CD14-positive monocyte (primary cell): ENCODE results near the gene TRPM7. TPM values are rescaled to one million over a fixed set of nuclear protein-coding genes. Genes with fewer than 3 reads are reported as not detected.
A peak's percentile ranks its signal among the peaks of the same experiment; 100 is the strongest.

Experiments used
- DNase-seq, 3 donors: peaks; one replicate each; pipeline ENCODE4 v3.0.0-alpha.2; 2011 to 2022
- H2AFZ ChIP-seq: 2 replicates; pipeline ENCODE4 v1.6.0; 2012; ENCODE audit warnings: mild to moderate bottlenecking, low read depth, low read length, inconsistent platforms; ENCODE audit not compliant: insufficient read depth, poor library complexity, severe bottlenecking
- H3K27ac ChIP-seq, 2 donors: 1 replicate in 1 of 2; 2 replicates in 1 of 2; pipeline ENCODE4 v1.5.1; 2012 to 2013; ENCODE audit warnings: low read length in 2 of 2, control low read depth in 1 of 2, inconsistent platforms in 1 of 2, low read depth in 1 of 2, mild to moderate bottlenecking in 1 of 2
- H3K27me3 ChIP-seq, 2 donors: one replicate each; pipeline versions ENCODE4 v1.6.0 to v1.6.1; 2011 to 2013; ENCODE audit warnings: low read length in 2 of 2; ENCODE audit not compliant: control insufficient read depth in 2 of 2, insufficient read depth in 2 of 2
- H3K36me3 ChIP-seq, 2 donors: replicated peaks in 1 of 2; 1 replicate in 1 of 2; 2 replicates in 1 of 2; pipeline versions ENCODE4 v1.5.1 to v1.6.1; 2012 to 2013; ENCODE audit warnings: low read length in 2 of 2, control low read depth in 1 of 2, inconsistent platforms in 1 of 2, mild to moderate bottlenecking in 1 of 2; ENCODE audit not compliant: insufficient read depth in 2 of 2, control insufficient read depth in 1 of 2
- H3K4me1 ChIP-seq, 2 donors: 1 replicate in 1 of 2; 2 replicates in 1 of 2; pipeline versions ENCODE4 v1.5.1 to v1.6.1; 2012 to 2013; ENCODE audit warnings: low read length in 2 of 2, control low read depth in 1 of 2, inconsistent platforms in 1 of 2, mild to moderate bottlenecking in 1 of 2, moderate library complexity in 1 of 2; ENCODE audit not compliant: insufficient read depth in 2 of 2, control insufficient read depth in 1 of 2
- H3K4me2 ChIP-seq: replicated peaks from 2 replicates; pipeline ENCODE3; 2012; ENCODE audit warnings: low read length, moderate library complexity, mild to moderate bottlenecking; ENCODE audit not compliant: poor library complexity, severe bottlenecking; ENCODE audit errors: extremely low read depth
- H3K4me3 ChIP-seq, 3 experiments: fragments of 200-600 bp in 1 of 3; sonication (generic) in 1 of 3; replicated peaks in 1 of 3; 1 replicate in 2 of 3; 2 replicates in 1 of 3; pipeline ENCODE4 v1.5.1; 2011 to 2013; ENCODE audit warnings: low read length in 3 of 3, mild to moderate bottlenecking in 3 of 3, control low read depth in 2 of 3, low read depth in 2 of 3, inconsistent platforms in 1 of 3, moderate library complexity in 1 of 3
- H3K79me2 ChIP-seq: 2 replicates; pipeline ENCODE4 v1.6.0; 2012; ENCODE audit warnings: mild to moderate bottlenecking, control low read depth, inconsistent platforms, low read length, moderate library complexity; ENCODE audit not compliant: insufficient read depth
- H3K9ac ChIP-seq: 2 replicates; pipeline ENCODE4 v1.6.0; 2017; ENCODE audit warnings: low read length, mild to moderate bottlenecking; ENCODE audit not compliant: insufficient read depth, poor library complexity, severe bottlenecking
- H3K9me3 ChIP-seq, 2 donors: replicated peaks in 1 of 2; 1 replicate in 1 of 2; 2 replicates in 1 of 2; pipeline versions ENCODE4 v1.5.1 to v1.6.1; 2012 to 2013; ENCODE audit warnings: low read length in 2 of 2, control low read depth in 1 of 2; ENCODE audit not compliant: control insufficient read depth in 1 of 2, insufficient read depth in 1 of 2
- H4K20me1 ChIP-seq: 2 replicates; pipeline ENCODE4 v1.6.0; 2012; ENCODE audit warnings: mild to moderate bottlenecking, low read length, control low read depth, moderate library complexity; ENCODE audit not compliant: insufficient read depth
- H3K27ac Mint-ChIP-seq, 7 donors: one replicate each; pipeline ENCODE4 v1.8.0; 2020; ENCODE audit warnings: mild to moderate bottlenecking in 7 of 7, mixed read lengths in 7 of 7, moderate library complexity in 6 of 7, inconsistent platforms in 2 of 7
- H3K27me3 Mint-ChIP-seq, 3 donors: one replicate each; pipeline ENCODE4 v1.8.0; 2021 to 2022; ENCODE audit warnings: low read depth in 3 of 3, mild to moderate bottlenecking in 3 of 3, mixed read lengths in 3 of 3, moderate library complexity in 3 of 3, inconsistent platforms in 1 of 3
- H3K36me3 Mint-ChIP-seq, 2 donors: one replicate each; pipeline ENCODE4 v1.8.0; 2020; ENCODE audit warnings: mixed read lengths in 2 of 2, inconsistent platforms in 1 of 2, mild to moderate bottlenecking in 1 of 2
- H3K4me1 Mint-ChIP-seq: one replicate; pipeline ENCODE4 v1.8.0; 2020; ENCODE audit warnings: mild to moderate bottlenecking, mixed read lengths
- H3K4me3 Mint-ChIP-seq, 2 donors: one replicate each; pipeline ENCODE4 v1.8.0; 2020; ENCODE audit warnings: mild to moderate bottlenecking in 2 of 2, mixed read lengths in 2 of 2, moderate library complexity in 1 of 2
- H3K9me3 Mint-ChIP-seq, 7 donors: one replicate each; pipeline ENCODE4 v1.8.0; 2020 to 2022; ENCODE audit warnings: mixed read lengths in 7 of 7, mild to moderate bottlenecking in 6 of 7, moderate library complexity in 6 of 7, inconsistent platforms in 2 of 7
- WGBS: methylation state at CpG from one replicate; pipeline ENCODE4 v1.1.5; 2013; ENCODE audit warnings: missing lambda C conversion rate; ENCODE audit not compliant: insufficient coverage; 5-methylcytosine and 5-hydroxymethylcytosine counted together
- intact Hi-C, 2 donors: fragments of 100-400 bp; cut with micrococcal nuclease; formaldehyde crosslinking; loops; one replicate each; pipeline versions ENCODE4 v1.15.0 to v1.15.1; 2023
- polyA plus RNA-seq, 3 donors: library from polyadenylated mRNA; depleted of rRNA in 1 of 3; unstranded in 2 of 3; stranded (reverse) in 1 of 3; fragments of 300-500 nt in 2 of 3; fragments of >200 nt in 1 of 3; fragmentation: Illumina TruSeq in 2 of 3; gene quantifications; 1 replicate in 2 of 3; 2 replicates in 1 of 3; pipeline ENCODE4 v1.2.3, GENCODE V29; 2012 to 2021
- TF ChIP-seq, protein P1 (sequence below): fragments of 200-600 bp; IDR thresholded peaks from one replicate; pipeline ENCODE4 v1.8.0; 2022; ENCODE audit warnings: antibody characterized with exemption, mild to moderate bottlenecking

The TRPM7 gene
- polyA plus RNA-seq, 3 donors, result 5.5 to 22.4 (median 8.1) TPM

DNA sequence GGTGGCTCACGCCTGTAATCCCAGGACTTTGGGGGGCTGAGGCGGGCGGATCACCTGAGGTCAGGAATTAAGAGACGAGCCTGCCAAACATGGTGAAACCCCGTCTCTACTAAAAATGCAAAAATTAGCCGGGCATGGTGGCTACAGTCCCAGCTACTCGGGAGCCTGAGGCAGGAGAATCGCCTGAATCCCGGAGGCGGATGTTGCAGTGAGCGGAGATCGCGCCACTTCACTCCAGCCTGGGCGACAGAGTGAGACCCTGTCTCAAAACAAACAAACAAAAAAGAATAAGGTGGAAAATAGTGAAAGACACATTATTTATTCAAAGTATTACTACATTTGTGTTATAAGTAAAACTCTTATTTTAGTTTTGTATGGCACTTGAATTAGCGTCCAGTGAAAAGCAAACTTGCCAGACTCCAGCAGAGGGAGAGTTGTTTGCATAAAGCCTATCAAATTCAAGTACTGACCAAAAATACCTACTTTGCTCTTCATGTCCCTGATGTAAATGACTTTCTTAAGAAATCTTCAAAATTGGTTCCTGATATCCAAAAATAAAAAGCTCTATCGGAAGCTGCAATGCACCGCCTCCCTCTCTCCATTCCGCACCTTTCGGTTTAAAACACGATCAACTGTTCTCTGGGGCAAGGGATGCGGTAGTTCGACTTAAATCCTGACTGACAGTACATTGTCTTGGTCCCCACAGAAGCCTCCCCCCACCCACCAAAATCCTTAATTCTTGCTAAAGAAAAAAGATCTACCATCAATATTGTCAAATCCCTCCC is 1.2 kb downstream of the TRPM7 start:
- no peak for DNase-seq
- Mint-ChIP-seq H3K9me3 (no peaks in the 10 kb centered on the region), H3K4me3 (peak overlapping the region; percentile 98 to 99), H3K4me1 (peaks cover 48% of the 10 kb centered on the region), H3K27ac (peak overlapping the region; percentile 94 to 99 (median 99)), H3K27me3 (peaks cover 0 to 2% (median 0%) of the 10 kb centered on the region in 3 donors), H3K36me3 (peaks cover 13 to 28% of the 10 kb centered on the region in 2 donors)
- H3K9ac ChIP-seq, result peak overlapping the region; percentile 97
- peak overlapping the region; percentile 98 for H2AFZ ChIP-seq
- peaks cover 2 to 24% of the 10 kb centered on the region in 2 donors for H3K36me3 ChIP-seq
- no peaks in the 10 kb centered on the region for H3K9me3 ChIP-seq
- H3K4me2 ChIP-seq, result peak overlapping the region; percentile 83
- H3K4me1 ChIP-seq, result peaks cover 20 to 35% of the 10 kb centered on the region in 2 donors
- 56% methylated on average over 10 of the region's 22 CpGs for WGBS
- intact Hi-C loops, result loop anchor here (5.0 to 10.0 kb wide), 2 partner anchors 79 to 202 kb away; partner anchors contain the start of gene SPPL2A (in 1 of the 2)
- H3K79me2 ChIP-seq, result peaks cover 59% of the 10 kb centered on the region
- peak overlapping the region; percentile 92 to 98 for H3K27ac ChIP-seq
- H3K27me3 ChIP-seq, result no peaks in the 10 kb centered on the region
- H3K4me3 ChIP-seq, result peak overlapping the region; percentile 56 to 95 (median 72)
- TF ChIP-seq, protein P1, sequence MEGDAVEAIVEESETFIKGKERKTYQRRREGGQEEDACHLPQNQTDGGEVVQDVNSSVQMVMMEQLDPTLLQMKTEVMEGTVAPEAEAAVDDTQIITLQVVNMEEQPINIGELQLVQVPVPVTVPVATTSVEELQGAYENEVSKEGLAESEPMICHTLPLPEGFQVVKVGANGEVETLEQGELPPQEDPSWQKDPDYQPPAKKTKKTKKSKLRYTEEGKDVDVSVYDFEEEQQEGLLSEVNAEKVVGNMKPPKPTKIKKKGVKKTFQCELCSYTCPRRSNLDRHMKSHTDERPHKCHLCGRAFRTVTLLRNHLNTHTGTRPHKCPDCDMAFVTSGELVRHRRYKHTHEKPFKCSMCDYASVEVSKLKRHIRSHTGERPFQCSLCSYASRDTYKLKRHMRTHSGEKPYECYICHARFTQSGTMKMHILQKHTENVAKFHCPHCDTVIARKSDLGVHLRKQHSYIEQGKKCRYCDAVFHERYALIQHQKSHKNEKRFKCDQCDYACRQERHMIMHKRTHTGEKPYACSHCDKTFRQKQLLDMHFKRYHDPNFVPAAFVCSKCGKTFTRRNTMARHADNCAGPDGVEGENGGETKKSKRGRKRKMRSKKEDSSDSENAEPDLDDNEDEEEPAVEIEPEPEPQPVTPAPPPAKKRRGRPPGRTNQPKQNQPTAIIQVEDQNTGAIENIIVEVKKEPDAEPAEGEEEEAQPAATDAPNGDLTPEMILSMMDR, result no peak
- H4K20me1 ChIP-seq, result peaks cover 60% of the 10 kb centered on the region

DNA sequence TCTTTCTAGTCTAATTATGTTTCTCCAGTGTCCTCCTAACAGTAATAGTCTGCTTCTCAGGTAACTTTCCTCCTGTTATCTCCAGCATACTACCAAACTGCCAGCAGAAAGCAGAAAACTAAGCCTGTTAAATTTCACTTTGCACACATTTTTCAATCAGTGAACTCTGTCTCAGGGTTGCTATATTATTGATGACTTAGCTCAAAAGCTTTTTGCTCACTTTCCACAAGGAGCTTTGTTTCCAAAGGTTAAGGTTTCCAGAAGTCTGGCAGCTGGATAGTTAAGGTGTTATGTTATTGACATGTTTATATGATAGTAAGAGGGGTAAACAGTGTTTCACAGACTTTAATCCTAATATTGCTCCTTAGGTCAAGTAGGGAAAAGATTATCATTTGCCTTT is 5.1 kb downstream of the TRPM7 start:
- Histone ChIP-seq H3K9ac (no peak overlapping the region), H3K27me3 (no peaks in the 10 kb centered on the region), H3K4me2 (no peak overlapping the region), H3K27ac (peak overlapping the region in 1 of 2 donors; percentile 33), H3K4me3 (no peak overlapping the region), H3K79me2 (peaks cover 97% of the 10 kb centered on the region), H4K20me1 (peaks cover 96% of the 10 kb centered on the region), H2AFZ (no peak overlapping the region), H3K4me1 (peaks cover 11 to 26% of the 10 kb centered on the region in 2 donors), H3K9me3 (no peaks in the 10 kb centered on the region), H3K36me3 (peaks cover 2 to 34% of the 10 kb centered on the region in 2 donors)
- TF ChIP-seq, protein P1, result no peak
- intact Hi-C loops, result loop anchor here in 1 of 2 donors (10.0 kb wide), 1 partner anchor 83 kb away; the partner anchor contains the start of gene SPPL2A
- Mint-ChIP-seq H3K9me3 (no peaks in the 10 kb centered on the region), H3K4me3 (no peak overlapping the region), H3K36me3 (peaks cover 15 to 41% of the 10 kb centered on the region in 2 donors), H3K4me1 (peaks cover 42% of the 10 kb centered on the region), H3K27ac (peak overlapping the region in 2 of 7 donors; percentile 46 to 55), H3K27me3 (peaks cover 0 to 2% (median 0%) of the 10 kb centered on the region in 3 donors)
- no peak for DNase-seq
